ENCODE results near the gene GNG12.

- no peak for TF ChIP-seq MYBL2 (CRISPR knock-in tag; IDR thresholded peaks at IDR 0.05)
- TF ChIP-seq, protein P1, sequence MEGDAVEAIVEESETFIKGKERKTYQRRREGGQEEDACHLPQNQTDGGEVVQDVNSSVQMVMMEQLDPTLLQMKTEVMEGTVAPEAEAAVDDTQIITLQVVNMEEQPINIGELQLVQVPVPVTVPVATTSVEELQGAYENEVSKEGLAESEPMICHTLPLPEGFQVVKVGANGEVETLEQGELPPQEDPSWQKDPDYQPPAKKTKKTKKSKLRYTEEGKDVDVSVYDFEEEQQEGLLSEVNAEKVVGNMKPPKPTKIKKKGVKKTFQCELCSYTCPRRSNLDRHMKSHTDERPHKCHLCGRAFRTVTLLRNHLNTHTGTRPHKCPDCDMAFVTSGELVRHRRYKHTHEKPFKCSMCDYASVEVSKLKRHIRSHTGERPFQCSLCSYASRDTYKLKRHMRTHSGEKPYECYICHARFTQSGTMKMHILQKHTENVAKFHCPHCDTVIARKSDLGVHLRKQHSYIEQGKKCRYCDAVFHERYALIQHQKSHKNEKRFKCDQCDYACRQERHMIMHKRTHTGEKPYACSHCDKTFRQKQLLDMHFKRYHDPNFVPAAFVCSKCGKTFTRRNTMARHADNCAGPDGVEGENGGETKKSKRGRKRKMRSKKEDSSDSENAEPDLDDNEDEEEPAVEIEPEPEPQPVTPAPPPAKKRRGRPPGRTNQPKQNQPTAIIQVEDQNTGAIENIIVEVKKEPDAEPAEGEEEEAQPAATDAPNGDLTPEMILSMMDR (IDR thresholded peaks at IDR 0.05) = no peak
These were observed 99.5 kb downstream of the GNG12 start for GRCh38 chr1:67733681-67734322.
